Loucy (cell line): ENCODE measurements around the gene MAPK6.

ENCODE experiments used
- H2AFZ ChIP-seq: fragments of 200-600 bp; sonication (generic); 2 replicates; pipeline ENCODE4 v1.6.0; 2016; ENCODE audit warnings: antibody characterized with exemption, mild to moderate bottlenecking, low read length, moderate library complexity
- H3F3A ChIP-seq: fragments of 200-600 bp; 2 replicates; pipeline ENCODE4 v1.6.0; 2016; ENCODE audit warnings: antibody characterized with exemption, low read depth, mild to moderate bottlenecking
- H3K27me3 ChIP-seq: fragments of 200-600 bp; sonication (generic); 2 replicates; pipeline ENCODE4 v1.6.1; 2014; ENCODE audit warnings: low read length, mild to moderate bottlenecking; ENCODE audit not compliant: insufficient read depth, poor library complexity, severe bottlenecking
- H3K36me3 ChIP-seq: fragments of 200-600 bp; sonication (generic); 2 replicates; pipeline ENCODE4 v1.6.1; 2016; ENCODE audit warnings: low read length; ENCODE audit not compliant: insufficient read depth
- H3K4me1 ChIP-seq: fragments of 200-600 bp; sonication (generic); 2 replicates; pipeline ENCODE4 v1.5.1; 2014; ENCODE audit warnings: low read length, mild to moderate bottlenecking; ENCODE audit not compliant: insufficient read depth, poor library complexity, severe bottlenecking
- H3K4me2 ChIP-seq: fragments of 200-600 bp; sonication (generic); 2 replicates; pipeline ENCODE4 v1.6.0; 2014; ENCODE audit warnings: antibody characterized with exemption, low read length, low read depth, mild to moderate bottlenecking; ENCODE audit not compliant: poor library complexity, severe bottlenecking
- H3K4me3 ChIP-seq: fragments of 200-600 bp; sonication (generic); 2 replicates; pipeline ENCODE4 v1.5.1; 2014; ENCODE audit warnings: low read length, mild to moderate bottlenecking, mixed read lengths; ENCODE audit not compliant: poor library complexity, severe bottlenecking
- H3K79me2 ChIP-seq: fragments of 200-600 bp; sonication (generic); 2 replicates; pipeline ENCODE4 v1.6.1; 2014; ENCODE audit warnings: low read length; ENCODE audit not compliant: insufficient read depth
- H3K9ac ChIP-seq: fragments of 200-600 bp; sonication (generic); 2 replicates; pipeline ENCODE4 v1.6.0; 2014; ENCODE audit warnings: mild to moderate bottlenecking, low read depth, low read length, moderate library complexity; ENCODE audit not compliant: poor library complexity, severe bottlenecking
- H3K9me2 ChIP-seq: fragments of 200-600 bp; sonication (generic); replicated peaks from 2 replicates; pipeline ENCODE4 v1.6.1; 2016; ENCODE audit warnings: low read depth, low read length, mixed read lengths
- H3K9me3 ChIP-seq: fragments of 200-600 bp; sonication (generic); 2 replicates; pipeline ENCODE4 v1.6.1; 2014; ENCODE audit warnings: mild to moderate bottlenecking, antibody characterized with exemption, low read length, low read depth; ENCODE audit not compliant: insufficient read depth
- H4K20me1 ChIP-seq: fragments of 200-600 bp; sonication (generic); 2 replicates; pipeline ENCODE4 v1.6.0; 2014; ENCODE audit warnings: antibody characterized with exemption, low read length, mild to moderate bottlenecking; ENCODE audit not compliant: insufficient read depth, poor library complexity, severe bottlenecking
- CTCF ChIP-seq: fragments of 200-600 bp; sonication (generic); conservative IDR thresholded peaks from 2 replicates; pipeline ENCODE4 v1.5.1; 2014; ENCODE audit warnings: mild to moderate bottlenecking, antibody characterized with exemption, low read length
- EZH2phosphoT487 ChIP-seq: fragments of 200-600 bp; IDR thresholded peaks from 2 replicates; pipeline ENCODE4 v1.6.1; 2018; ENCODE audit warnings: antibody characterized with exemption, mild to moderate bottlenecking, moderate library complexity, borderline replicate concordance

Gene MAPK6

GRCh38 chr15:52056496-52056895 is 37.5 kb downstream of the MAPK6 start:
- Histone ChIP-seq H3K4me2 (no peak overlapping the region), H3K9me2 (no peaks in the 10 kb centered on the region), H3K79me2 (peaks cover 12% of the 10 kb centered on the region; the same call in 1 of the 2 replicates), H3K9ac (no peak overlapping the region), H3K4me1 (no peaks in the 10 kb centered on the region), H3K9me3 (no peaks in the 10 kb centered on the region; the same call in 1 of the 2 replicates), H4K20me1 (no peaks in the 10 kb centered on the region), H2AFZ (no peak overlapping the region), H3K36me3 (peaks cover 94% of the 10 kb centered on the region), H3F3A (no peaks in the 10 kb centered on the region), H3K27me3 (no peaks in the 10 kb centered on the region), H3K4me3 (no peak overlapping the region)
- TF ChIP-seq CTCF = no peak
- no peak for TF ChIP-seq EZH2phosphoT487

- no peaks in the 10 kb centered on the region for H3F3A ChIP-seq
- H3K9me3 ChIP-seq = no peaks in the 10 kb centered on the region
- H4K20me1 ChIP-seq = no peaks in the 10 kb centered on the region
- peaks cover 94% of the 10 kb centered on the region for H3K36me3 ChIP-seq
- no peak overlapping the region for H2AFZ ChIP-seq
- H3K4me2 ChIP-seq = no peak overlapping the region
- H3K4me1 ChIP-seq = no peaks in the 10 kb centered on the region
- no peak overlapping the region for H3K4me3 ChIP-seq
- H3K9me2 ChIP-seq = no peaks in the 10 kb centered on the region
- no peak for TF ChIP-seq EZH2phosphoT487
- TF ChIP-seq CTCF = no peak
- H3K27me3 ChIP-seq = no peaks in the 10 kb centered on the region
- peaks cover 9% of the 10 kb centered on the region; the same call in 1 of the 2 replicates for H3K79me2 ChIP-seq
- H3K9ac ChIP-seq = no peak overlapping the region
Observed at GRCh38 chr15:52057996-52058395, 39.0 kb downstream of the MAPK6 start.

- H3K36me3 ChIP-seq = peaks cover 88% of the 10 kb centered on the region
- H3K9me3 ChIP-seq = no peaks in the 10 kb centered on the region
- H4K20me1 ChIP-seq = no peaks in the 10 kb centered on the region
- no peak overlapping the region for H3K4me3 ChIP-seq
- H3K4me1 ChIP-seq = no peaks in the 10 kb centered on the region
- no peaks in the 10 kb centered on the region for H3F3A ChIP-seq
- H3K9me2 ChIP-seq = no peaks in the 10 kb centered on the region
- no peak for TF ChIP-seq EZH2phosphoT487
- TF ChIP-seq CTCF = no peak
- no peak overlapping the region for H3K4me2 ChIP-seq
- no peaks in the 10 kb centered on the region for H3K79me2 ChIP-seq
- no peak overlapping the region for H3K9ac ChIP-seq
- no peak overlapping the region for H2AFZ ChIP-seq
- no peaks in the 10 kb centered on the region for H3K27me3 ChIP-seq
Observed at GRCh38 chr15:52060501-52060900, 41.5 kb downstream of the MAPK6 start.
